Activated CD8-positive, alpha-beta memory T cell treated with anti-CD3 and anti-CD28 coated beads for 1 hour (primary cell): Measurements from ENCODE around the gene ZNF222.
A peak's percentile ranks its signal among the peaks of the same experiment; 100 is the strongest.

Experiments used
- DNase-seq, 2 donors: peaks; one replicate each; pipeline ENCODE4 v3.0.0-alpha.2; 2020; ENCODE audit warnings: low read depth in 1 of 2; ENCODE audit errors: extremely low read depth in 1 of 2

Gene ZNF222

GRCh38 chr19:44025217-44025936 is at the start of gene ZNF222:
Gene ZNF222, plus strand, starts transcription at chr19:44025379. Its CDS starts 58 bp downstream, at chr19:44025437.
- DNase-seq = peak; percentile 54 to 59

- no peak for DNase-seq
These were observed 48.4 kb upstream of the ZNF222 start for GRCh38 chr19:43976732-43977131.

- DNase-seq = no peak
These were observed 41.7 kb upstream of the ZNF222 start for GRCh38 chr19:43983544-43983911.

GRCh38 chr19:43983912-43984686 is 41.1 kb upstream of the ZNF222 start, which contains the start of gene ZNF155:
Gene ZNF155, plus strand, starts transcription at chr19:43984188. Its CDS starts 4,356 bp downstream, at chr19:43988544.
- peak; percentile 38 to 41 for DNase-seq

- DNase-seq = no peak
These were observed 40.5 kb upstream of the ZNF222 start for GRCh38 chr19:43984687-43985000.

- no peak for DNase-seq
These were observed 27.4 kb upstream of the ZNF222 start for GRCh38 chr19:43997631-43998290.

GRCh38 chr19:44002212-44002565 is 23.0 kb upstream of the ZNF222 start:
- no peak for DNase-seq

GRCh38 chr19:44002566-44003460 is 22.4 kb upstream of the ZNF222 start, which contains the start of gene ZNF230:
Gene ZNF230, plus strand, starts transcription at chr19:44002957. Its CDS starts 4,122 bp downstream, at chr19:44007079.
- DNase-seq = peak; percentile 60 to 65

- DNase-seq = no peak
These were observed 21.6 kb upstream of the ZNF222 start for GRCh38 chr19:44003461-44004009.

GRCh38 chr19:44005973-44006372 is 19.2 kb upstream of the ZNF222 start:
- DNase-seq = no peak

- no peak for DNase-seq
These were observed 17.7 kb upstream of the ZNF222 start for GRCh38 chr19:44007473-44007872.

GRCh38 chr19:44010468-44010867 is 14.7 kb upstream of the ZNF222 start:
- no peak for DNase-seq

- DNase-seq = no peak
These were observed 5.7 kb upstream of the ZNF222 start for GRCh38 chr19:44019498-44019897.

GRCh38 chr19:44021221-44021620 is 4.0 kb upstream of the ZNF222 start:
- no peak for DNase-seq

GRCh38 chr19:44024900-44025216 is 321 bp upstream of the ZNF222 start:
- DNase-seq = no peak

- no peak for DNase-seq
These were observed 1.4 kb downstream of the ZNF222 start for GRCh38 chr19:44026622-44027021.

GRCh38 chr19:44032001-44032610 is 6.9 kb downstream of the ZNF222 start:
- DNase-seq = no peak

- no peak for DNase-seq
These were observed 17.0 kb downstream of the ZNF222 start for GRCh38 chr19:44042147-44042546.

- no peak for DNase-seq
These were observed 25.8 kb downstream of the ZNF222 start for GRCh38 chr19:44050740-44051649.
